Medulla oblongata (tissue), 1 donor: Measurements from ENCODE around the gene FBN1.

Experiments used
- DNase-seq: peaks from one replicate; pipeline ENCODE4 v3.0.0-alpha.2; 2015; ENCODE audit errors: extremely low spot score

The FBN1 gene

DNA sequence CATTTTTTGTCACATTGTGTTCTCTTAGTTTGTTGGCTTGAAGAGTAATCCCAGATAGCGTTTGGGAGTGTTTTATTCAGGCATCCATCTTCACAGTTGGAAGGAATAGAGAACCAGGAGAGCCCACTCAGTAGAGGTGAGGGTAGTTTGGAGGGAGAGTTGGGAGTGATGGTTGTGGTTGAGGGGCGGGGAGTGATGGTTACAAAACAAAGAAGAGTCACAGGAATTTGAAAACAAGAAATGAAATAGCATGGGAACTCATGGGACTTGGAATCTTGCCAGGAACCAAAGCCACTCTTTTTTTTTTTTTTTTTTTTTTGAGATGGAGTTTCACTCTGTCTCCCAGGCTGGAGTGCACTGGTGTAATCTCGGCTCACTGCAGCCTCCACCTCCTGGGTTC is 278.0 kb downstream of the FBN1 start:
- no peak for DNase-seq

DNA sequence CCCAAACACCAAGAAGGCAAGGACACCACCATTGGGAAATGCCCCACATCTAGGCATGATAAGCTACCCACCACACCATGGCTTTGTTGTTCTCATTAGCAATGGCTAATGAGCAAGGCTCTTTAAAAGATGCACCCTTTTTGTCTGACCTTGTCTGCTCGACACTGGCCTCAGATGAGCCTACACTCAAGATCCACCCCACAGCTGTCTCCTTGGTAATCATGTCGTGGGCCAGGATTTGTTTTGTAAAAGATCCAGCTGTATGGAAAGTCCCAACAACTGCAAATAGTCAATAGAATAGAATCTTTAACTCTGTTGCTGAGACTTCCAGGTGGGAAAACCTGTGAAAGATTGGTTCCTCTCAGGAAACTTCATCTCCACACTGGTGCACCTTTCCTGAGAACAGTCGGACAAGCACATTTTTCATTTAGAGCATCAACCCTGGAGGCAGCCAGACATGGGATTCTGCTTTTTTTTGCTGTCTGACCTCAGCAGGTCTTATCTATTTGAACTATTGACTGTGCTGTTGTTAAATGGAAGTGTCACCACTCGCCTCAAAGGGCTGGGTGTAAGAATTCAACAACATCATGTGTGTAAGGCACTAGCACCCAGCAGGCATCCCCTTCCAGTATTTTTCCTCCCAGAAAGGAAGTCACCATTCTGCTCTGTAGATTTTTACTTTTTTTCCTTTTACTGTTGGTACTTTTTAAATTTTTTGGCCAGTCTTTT is 278.8 kb downstream of the FBN1 start:
- no peak for DNase-seq

DNA sequence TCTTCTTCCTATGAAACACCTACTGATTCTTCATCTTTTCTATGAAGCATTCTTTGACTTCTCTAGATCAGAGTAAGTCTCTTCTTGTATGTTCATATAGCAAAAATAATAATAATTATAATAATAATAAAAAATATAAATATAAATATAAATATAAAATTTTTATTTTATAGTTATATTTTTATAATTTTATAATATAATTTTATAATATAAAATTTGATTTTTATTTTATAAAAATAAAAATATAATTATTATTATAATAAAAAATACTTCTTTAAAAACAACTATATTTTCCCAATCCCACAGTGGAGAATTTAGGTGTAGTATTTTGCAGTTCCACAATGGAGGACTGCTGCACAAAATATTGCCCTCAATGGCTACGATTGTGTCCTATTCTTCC is 279.9 kb downstream of the FBN1 start:
- no peak for DNase-seq

DNA sequence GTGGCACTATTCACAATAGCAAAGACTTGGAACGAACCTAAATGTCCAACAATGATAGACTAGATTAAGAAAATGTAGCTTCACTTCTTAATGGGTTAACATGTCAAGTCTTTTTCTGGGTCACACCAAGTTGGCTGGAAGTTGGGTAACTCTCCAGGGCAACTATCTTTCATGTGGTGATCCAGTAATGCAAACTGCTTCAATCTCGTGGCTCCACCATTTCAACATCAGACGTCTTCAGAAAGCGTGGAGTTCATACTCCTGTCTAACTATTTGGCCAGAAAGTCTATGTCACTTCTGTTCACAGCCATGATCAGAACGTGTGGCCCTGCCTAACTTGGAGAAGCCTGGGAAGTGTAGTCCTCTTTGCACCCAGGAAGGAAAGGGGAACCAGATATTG is 282.0 kb downstream of the FBN1 start:
- DNase-seq: no peak

DNA sequence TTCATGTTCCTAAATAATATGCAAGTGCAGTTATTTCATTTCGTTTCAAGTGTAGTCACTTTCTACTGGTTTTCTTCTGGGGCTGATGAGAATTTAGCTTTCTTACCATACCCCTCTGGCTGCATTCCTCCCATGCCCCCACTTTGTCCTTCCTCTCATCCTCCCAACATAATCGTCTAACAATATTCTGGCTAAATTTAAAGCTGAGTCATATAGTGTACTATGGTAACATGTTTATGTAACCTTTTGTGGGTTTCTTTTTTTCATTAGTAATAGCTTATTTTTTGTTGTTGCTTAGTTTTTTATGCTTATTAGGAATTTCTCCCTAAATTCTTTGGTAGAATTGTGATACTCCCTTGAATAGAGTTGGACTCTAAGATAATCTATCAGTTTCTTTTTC is 283.8 kb downstream of the FBN1 start:
- no peak for DNase-seq

DNA sequence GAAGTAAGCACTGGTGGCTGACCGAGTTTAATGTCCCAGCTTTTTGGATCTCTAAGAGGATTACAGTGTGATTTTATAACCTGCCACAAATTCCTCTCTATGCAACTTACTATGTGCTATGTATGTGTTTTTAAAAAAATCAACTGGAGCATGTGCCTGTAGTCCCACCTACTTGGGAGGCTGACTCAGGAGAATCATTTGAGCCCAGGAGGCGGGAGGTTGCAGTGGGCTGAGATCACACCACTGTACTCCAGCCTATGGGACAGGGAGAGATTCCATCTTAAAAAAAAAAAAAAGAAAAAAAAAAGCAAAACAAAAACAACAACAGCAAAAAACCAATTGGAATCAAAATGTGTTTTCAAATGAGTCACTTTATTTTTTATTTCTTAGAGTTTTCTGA is 284.7 kb downstream of the FBN1 start:
- no peak for DNase-seq
